ENCODE results near the gene NCAPD3. TPM values are rescaled to one million over a fixed set of nuclear protein-coding genes. Genes with fewer than 3 reads are reported as not detected.

The NCAPD3 gene
- total and polyA plus RNA-seq, 9 donors, result 5.8 to 12.1 (median 8.8) TPM

- intact Hi-C loops (cut with DNase I), result no loop called here
- no peaks in the 10 kb centered on the region for H3K36me3 ChIP-seq
- WGBS, 3 donors, result 86 to 92% (median 86%) methylated on average over 14 of the region's 14 CpGs
Measured at GRCh38 chr11:134245434-134245833, 21.7 kb upstream of the NCAPD3 start.

GRCh38 chr11:134244593-134244992, 20.8 kb upstream of the NCAPD3 start:
- H3K36me3 ChIP-seq, result no peaks in the 10 kb centered on the region

More at GRCh38 chr11:134245434-134245833, 21.7 kb upstream of the NCAPD3 start:
- H3K9me3 ChIP-seq, result no peaks in the 10 kb centered on the region
- TF ChIP-seq EP300 (IDR thresholded peaks at IDR 0.05), result no peak
- TF ChIP-seq, protein P1, sequence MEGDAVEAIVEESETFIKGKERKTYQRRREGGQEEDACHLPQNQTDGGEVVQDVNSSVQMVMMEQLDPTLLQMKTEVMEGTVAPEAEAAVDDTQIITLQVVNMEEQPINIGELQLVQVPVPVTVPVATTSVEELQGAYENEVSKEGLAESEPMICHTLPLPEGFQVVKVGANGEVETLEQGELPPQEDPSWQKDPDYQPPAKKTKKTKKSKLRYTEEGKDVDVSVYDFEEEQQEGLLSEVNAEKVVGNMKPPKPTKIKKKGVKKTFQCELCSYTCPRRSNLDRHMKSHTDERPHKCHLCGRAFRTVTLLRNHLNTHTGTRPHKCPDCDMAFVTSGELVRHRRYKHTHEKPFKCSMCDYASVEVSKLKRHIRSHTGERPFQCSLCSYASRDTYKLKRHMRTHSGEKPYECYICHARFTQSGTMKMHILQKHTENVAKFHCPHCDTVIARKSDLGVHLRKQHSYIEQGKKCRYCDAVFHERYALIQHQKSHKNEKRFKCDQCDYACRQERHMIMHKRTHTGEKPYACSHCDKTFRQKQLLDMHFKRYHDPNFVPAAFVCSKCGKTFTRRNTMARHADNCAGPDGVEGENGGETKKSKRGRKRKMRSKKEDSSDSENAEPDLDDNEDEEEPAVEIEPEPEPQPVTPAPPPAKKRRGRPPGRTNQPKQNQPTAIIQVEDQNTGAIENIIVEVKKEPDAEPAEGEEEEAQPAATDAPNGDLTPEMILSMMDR (IDR thresholded peaks at IDR 0.05), result no peak
- no peak for TF ChIP-seq POLR2A (IDR thresholded peaks at IDR 0.05)
- no peaks in the 10 kb centered on the region for H3K27me3 ChIP-seq
- H3K4me1 ChIP-seq (ENCODE audit: insufficient read depth), result no peaks in the 10 kb centered on the region
- no peak overlapping the region for H3K27ac ChIP-seq
- no peak for DNase-seq
- no peak overlapping the region for H3K4me3 ChIP-seq

GRCh38 chr11:134243913-134244312, 20.1 kb upstream of the NCAPD3 start:
- no peak for DNase-seq
- Histone ChIP-seq H3K27ac (no peak overlapping the region), H3K27me3 (no peaks in the 10 kb centered on the region), H3K36me3 (no peaks in the 10 kb centered on the region), H3K4me1 (ENCODE audit: insufficient read depth) (no peaks in the 10 kb centered on the region), H3K9me3 (no peaks in the 10 kb centered on the region), H3K4me3 (no peak overlapping the region)
- intact Hi-C loops (cut with DNase I), result no loop called here
- TF ChIP-seq EP300 (IDR thresholded peaks at IDR 0.05), result no peak
- TF ChIP-seq, protein P1 (IDR thresholded peaks at IDR 0.05), result no peak
- no peak for TF ChIP-seq POLR2A (IDR thresholded peaks at IDR 0.05)
- 93 to 96% (median 93%) methylated on average over 4 of the region's 4 CpGs for WGBS, 3 donors

More at GRCh38 chr11:134244593-134244992, 20.8 kb upstream of the NCAPD3 start:
- TF ChIP-seq, protein P1 (IDR thresholded peaks at IDR 0.05), result no peak
- TF ChIP-seq EP300 (IDR thresholded peaks at IDR 0.05), result no peak
- TF ChIP-seq POLR2A (IDR thresholded peaks at IDR 0.05), result no peak
- Histone ChIP-seq H3K4me1 (ENCODE audit: insufficient read depth) (no peaks in the 10 kb centered on the region), H3K27ac (no peak overlapping the region), H3K9me3 (no peaks in the 10 kb centered on the region), H3K4me3 (no peak overlapping the region), H3K27me3 (no peaks in the 10 kb centered on the region)
- intact Hi-C loops (cut with DNase I), result no loop called here
- DNase-seq, result no peak
- WGBS, 3 donors, result 37 to 47% (median 37%) methylated on average over 7 of the region's 7 CpGs

DNA sequence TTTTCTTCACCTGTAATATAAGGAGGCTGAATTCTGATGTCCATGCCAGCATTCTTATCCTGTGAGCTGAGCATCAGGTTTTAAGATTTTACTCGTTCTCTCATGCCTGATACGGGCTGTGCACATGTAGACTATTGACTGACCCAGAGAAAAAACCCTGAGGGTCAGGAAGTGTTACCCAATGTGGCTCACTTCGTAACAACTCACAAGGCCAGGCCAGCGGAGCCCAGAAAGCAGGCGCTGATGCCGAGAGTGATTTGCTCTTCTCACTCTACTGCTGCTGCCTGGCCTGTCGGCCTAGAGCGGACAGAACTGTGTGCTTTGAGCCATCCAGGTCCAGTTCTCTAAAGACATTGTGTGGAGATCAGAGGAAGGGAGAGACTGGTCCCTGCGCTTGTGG, 18.6 kb upstream of the NCAPD3 start:
- 83 to 90% (median 85%) methylated on average over 9 of the region's 9 CpGs for WGBS, 3 donors
- intact Hi-C loops (cut with DNase I), result no loop called here
- H3K4me3 ChIP-seq, result no peak overlapping the region
- no peaks in the 10 kb centered on the region for H3K27me3 ChIP-seq
- H3K4me1 ChIP-seq (ENCODE audit: insufficient read depth), result no peaks in the 10 kb centered on the region
- no peak for DNase-seq
- no peak overlapping the region for H3K27ac ChIP-seq
- H3K9me3 ChIP-seq, result no peaks in the 10 kb centered on the region
- no peak for TF ChIP-seq EP300 (IDR thresholded peaks at IDR 0.05)
- TF ChIP-seq, protein P1 (IDR thresholded peaks at IDR 0.05), result no peak
- TF ChIP-seq POLR2A (IDR thresholded peaks at IDR 0.05), result no peak
- no peaks in the 10 kb centered on the region for H3K36me3 ChIP-seq

Measured in ovary (tissue), 9 donors.